Stimulated activated CD8-positive, alpha-beta memory T cell treated with anti-CD3 and anti-CD28 coated beads, Interleukin-7, amount 100 ng/mL, for 1 hour (primary cell): ENCODE results near the gene ZNF800.

Source experiments
- DNase-seq, 2 donors: peaks; one replicate each; pipeline ENCODE4 v3.0.0-alpha.2; 2020; ENCODE audit warnings: low read depth in 2 of 2

The ZNF800 gene

GRCh38 chr7:127348247-127348631, 44.3 kb downstream of the ZNF800 start:
- DNase-seq, result no peak

GRCh38 chr7:127347567-127348246, 44.8 kb downstream of the ZNF800 start:
- DNase-seq, result peak; percentile 32 to 36

- DNase-seq, result no peak
Observed at GRCh38 chr7:127346575-127347256, 45.8 kb downstream of the ZNF800 start.

- no peak for DNase-seq
Observed at GRCh38 chr7:127342596-127342995, 49.9 kb downstream of the ZNF800 start.

GRCh38 chr7:127338122-127338521, 54.4 kb downstream of the ZNF800 start:
- DNase-seq, result no peak

- DNase-seq, result no peak
Observed at GRCh38 chr7:127337581-127337980, 54.9 kb downstream of the ZNF800 start.

- no peak for DNase-seq
Observed at GRCh38 chr7:127336458-127336857, 56.0 kb downstream of the ZNF800 start.

- DNase-seq, result no peak
Observed at GRCh38 chr7:127332880-127333279, 59.6 kb downstream of the ZNF800 start.

GRCh38 chr7:127330070-127330469, 62.4 kb downstream of the ZNF800 start:
- no peak for DNase-seq

- DNase-seq, result no peak
Observed at GRCh38 chr7:127322832-127323493, 69.5 kb downstream of the ZNF800 start.

GRCh38 chr7:127322351-127322750, 70.2 kb downstream of the ZNF800 start:
- no peak for DNase-seq

GRCh38 chr7:127320974-127321373, 71.5 kb downstream of the ZNF800 start:
- no peak for DNase-seq
